T-cell (primary cell): ENCODE data around the gene FZD7. TPM values are rescaled to one million over a fixed set of nuclear protein-coding genes. Genes with fewer than 3 reads are reported as not detected.

Source experiments
- ATAC-seq, 4 experiments: fragments of 200-7000 bp in 3 of 4; fragments of 150-1000 bp in 1 of 4; cut with Tn5 transposase; replicated peaks in 1 of 4; 1 replicate in 3 of 4; 2 replicates in 1 of 4; pipeline ENCODE4 v1.10.0; 2021; ENCODE audit warnings: moderate library complexity in 3 of 4, mild to moderate bottlenecking in 2 of 4, moderate number of reproducible peaks in 1 of 4
- CTCF ChIA-PET, 2 donors: fragments of 300-600 bp; sonication (Branson Sonifier 250); formaldehyde crosslinking; loops; one replicate each; lab custom pipeline; 2022; ENCODE audit warnings: antibody characterized with exemption in 2 of 2; lab: Charles Lee
- POLR2A ChIA-PET, 2 donors: fragments of 300-600 bp; sonication (Branson Sonifier 250); formaldehyde crosslinking; loops; one replicate each; lab custom pipeline; 2022; ENCODE audit warnings: antibody characterized with exemption in 2 of 2; lab: Charles Lee
- DNase-seq, 35 experiments: peaks; one replicate each; pipeline versions ENCODE4 v3.0.0 to v3.0.0-alpha.2; 2013 to 2023
- H3K27ac ChIP-seq: one replicate; pipeline ENCODE4 v1.5.1; 2013; ENCODE audit warnings: low read length
- H3K27me3 ChIP-seq, 2 experiments: replicated peaks in 1 of 2; 1 replicate in 1 of 2; 2 replicates in 1 of 2; pipeline versions ENCODE4 v1.6.1 to v1.7.0; 2013; ENCODE audit warnings: low read length in 1 of 2, mixed read lengths in 1 of 2; ENCODE audit not compliant: control insufficient read depth in 2 of 2, insufficient read depth in 2 of 2; ENCODE audit errors: extremely low read depth in 1 of 2
- H3K36me3 ChIP-seq, 2 donors: 1 replicate in 1 of 2; 2 replicates in 1 of 2; pipeline versions ENCODE4 v1.6.1 to v1.7.0; 2013; ENCODE audit warnings: low read length in 1 of 2; ENCODE audit not compliant: control insufficient read depth in 2 of 2, insufficient read depth in 1 of 2; ENCODE audit errors: extremely low read depth in 1 of 2
- H3K4me1 ChIP-seq, 2 experiments: 1 replicate in 1 of 2; 2 replicates in 1 of 2; pipeline versions ENCODE4 v1.6.1 to v1.7.0; 2013; ENCODE audit warnings: low read length in 2 of 2, mixed read lengths in 1 of 2; ENCODE audit not compliant: insufficient read depth in 2 of 2, control insufficient read depth in 1 of 2; ENCODE audit errors: extremely low read depth in 1 of 2
- H3K4me3 ChIP-seq, 2 donors: 1 replicate in 1 of 2; 2 replicates in 1 of 2; pipeline versions ENCODE4 v1.5.1 to v1.7.0; 2013; ENCODE audit warnings: mild to moderate bottlenecking in 2 of 2, low read length in 1 of 2, moderate library complexity in 1 of 2; ENCODE audit not compliant: control insufficient read depth in 1 of 2; ENCODE audit errors: extremely low read depth in 1 of 2
- H3K9me3 ChIP-seq: 2 replicates; pipeline ENCODE4 v1.7.0; 2013
- H3K27ac Mint-ChIP-seq, 2 donors: one replicate each; pipeline ENCODE4 v1.8.0; 2020 to 2021; ENCODE audit warnings: mild to moderate bottlenecking in 2 of 2, mixed read lengths in 2 of 2
- H3K27me3 Mint-ChIP-seq, 2 donors: one replicate each; pipeline ENCODE4 v1.8.0; 2021 to 2022; ENCODE audit warnings: mixed read lengths in 2 of 2
- H3K36me3 Mint-ChIP-seq: one replicate; pipeline ENCODE4 v1.8.0; 2021; ENCODE audit warnings: mixed read lengths
- H3K4me1 Mint-ChIP-seq, 3 donors: one replicate each; pipeline ENCODE4 v1.8.0; 2020 to 2022; ENCODE audit warnings: mixed read lengths in 3 of 3, mild to moderate bottlenecking in 1 of 3
- H3K4me3 Mint-ChIP-seq, 3 donors: one replicate each; pipeline ENCODE4 v1.8.0; 2020 to 2022; ENCODE audit warnings: mild to moderate bottlenecking in 3 of 3, mixed read lengths in 3 of 3, moderate library complexity in 3 of 3
- H3K9me3 Mint-ChIP-seq, 3 donors: one replicate each; pipeline ENCODE4 v1.8.0; 2020 to 2022; ENCODE audit warnings: mixed read lengths in 3 of 3
- WGBS: methylation state at CpG from one replicate; pipeline ENCODE4 v1.1.5; 2013; ENCODE audit warnings: missing lambda C conversion rate; ENCODE audit not compliant: insufficient coverage; 5-methylcytosine and 5-hydroxymethylcytosine counted together
- total RNA-seq, 35 experiments: library from RNA in 6 of 35; stranded (reverse) in 6 of 35; fragments of 120-200 nt in 1 of 35; gene quantifications; one replicate each; pipeline versions ENCODE4 v1.2.1 to v1.2.4 and lab custom pipeline; 2013 to 2026

The FZD7 gene
- total RNA-seq, 5 donors from 2014 or later (not counting 1 experiment from before 2014, with no cell fraction given), result 0.15 to 0.93 (median 0.56) TPM

DNA sequence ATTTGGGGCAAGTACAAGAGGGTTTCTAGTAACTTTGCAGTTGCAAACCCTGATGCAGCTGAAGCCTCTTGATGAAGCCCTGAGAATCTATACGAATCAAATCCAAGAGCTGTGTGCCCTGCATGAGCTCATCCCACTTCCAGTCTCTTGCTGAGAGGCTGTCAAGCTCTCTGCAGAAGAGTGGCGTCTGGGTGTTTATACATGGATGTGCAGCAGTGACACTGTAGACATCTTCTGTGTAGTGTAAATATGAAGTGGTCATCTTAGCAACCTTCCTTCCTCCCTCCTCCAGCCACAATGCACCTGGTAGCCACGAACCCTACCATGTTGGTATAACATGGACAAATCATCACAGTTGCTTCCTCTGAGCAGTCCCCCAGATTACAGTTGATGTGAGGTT is 21.0 kb downstream of the FZD7 start:
- H3K27me3 Mint-ChIP-seq, result peaks cover 31 to 46% of the 10 kb centered on the region in 2 donors
- CTCF ChIA-PET, result interaction anchor here in 1 of 2 donors (1.3 kb wide), 1 partner anchor 22 kb away, joined by 3 read pairs; no protein-coding TSS in a partner anchor
- no peak for DNase-seq

DNA sequence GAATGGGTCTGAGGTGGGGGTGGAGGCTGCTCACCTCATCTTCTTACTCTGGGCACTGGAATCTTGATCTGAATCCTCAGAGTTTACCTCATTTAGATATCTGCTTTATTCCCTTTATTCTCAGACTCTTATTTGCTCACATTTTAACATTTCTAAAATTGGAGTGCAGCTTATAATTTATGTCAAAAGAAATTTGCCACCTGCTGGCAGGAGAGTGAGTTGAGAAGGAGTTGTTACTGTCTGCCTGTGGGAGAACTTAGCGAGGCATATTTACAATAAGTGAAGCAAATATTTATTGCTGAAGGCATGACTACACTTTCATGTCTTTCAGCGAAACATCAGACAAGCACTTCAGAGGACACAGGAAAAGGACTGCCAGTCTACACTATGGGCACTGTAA is 23.0 kb downstream of the FZD7 start:
- H3K4me3 ChIP-seq, result no peak overlapping the region
- no peaks in the 10 kb centered on the region for H3K4me1 Mint-ChIP-seq
- DNase-seq (peak in 1 of 35 experiments; percentile 19), ATAC-seq (no peak)
- no peaks in the 10 kb centered on the region for H3K36me3 Mint-ChIP-seq
- peaks cover 32 to 46% of the 10 kb centered on the region in 2 donors for H3K27me3 Mint-ChIP-seq
- ChIA-PET CTCF (interaction anchor here in 1 of 2 donors (0.8 kb wide), 1 partner anchor 196 kb away, joined by 4 read pairs; no protein-coding TSS in a partner anchor), POLR2A (no interaction called here)
- no peaks in the 10 kb centered on the region for H3K9me3 ChIP-seq
- H3K27me3 ChIP-seq, result peaks cover 0 to 22% of the 10 kb centered on the region in 2 experiments
- no peaks in the 10 kb centered on the region for H3K4me1 ChIP-seq
- no CpG with 5 or more reads among the region's 2 CpGs for WGBS
- H3K36me3 ChIP-seq, result no peaks in the 10 kb centered on the region
- H3K27ac Mint-ChIP-seq, result no peak overlapping the region
- no peak overlapping the region for H3K27ac ChIP-seq
- no peaks in the 10 kb centered on the region for H3K9me3 Mint-ChIP-seq
- no peak overlapping the region for H3K4me3 Mint-ChIP-seq

More for the DNA sequence above, 21.0 kb downstream of the FZD7 start:
- Histone ChIP-seq H3K4me1 (no peaks in the 10 kb centered on the region), H3K4me3 (no peak overlapping the region), H3K27me3 (peaks cover 0 to 20% of the 10 kb centered on the region in 2 experiments), H3K36me3 (no peaks in the 10 kb centered on the region), H3K27ac (no peak overlapping the region), H3K9me3 (no peaks in the 10 kb centered on the region)
- no peak overlapping the region for H3K4me3 Mint-ChIP-seq
- no peak for ATAC-seq
- H3K27ac Mint-ChIP-seq, result no peak overlapping the region
- H3K4me1 Mint-ChIP-seq, result no peaks in the 10 kb centered on the region
- no peaks in the 10 kb centered on the region for H3K36me3 Mint-ChIP-seq
- no CpG with 5 or more reads among the region's 3 CpGs for WGBS
- no peaks in the 10 kb centered on the region for H3K9me3 Mint-ChIP-seq
- POLR2A ChIA-PET, result interaction anchor here in 1 of 2 donors (0.5 kb wide), 1 partner anchor 664 kb away, joined by 3 read pairs; no protein-coding TSS in a partner anchor

DNA sequence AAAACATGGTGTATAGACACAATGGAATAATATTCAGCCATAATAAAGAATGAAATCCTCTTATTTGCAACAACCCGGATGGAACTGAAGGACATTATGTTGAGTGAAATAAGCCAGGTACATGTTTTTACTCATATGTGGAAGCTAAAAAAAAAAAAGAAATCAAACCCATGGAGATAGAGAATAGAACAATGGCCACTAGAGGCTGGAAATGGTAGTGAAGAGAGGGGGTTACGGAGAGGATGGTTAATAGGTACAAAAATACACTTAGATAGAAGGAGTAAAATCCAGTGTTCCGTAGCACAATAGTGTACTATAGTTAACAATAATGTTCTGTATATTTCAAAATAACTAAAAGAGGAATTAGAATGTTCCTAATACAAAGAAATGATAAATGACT is 26.6 kb downstream of the FZD7 start:
- Histone ChIP-seq H3K4me3 (no peak overlapping the region), H3K27me3 (peaks cover 0 to 13% of the 10 kb centered on the region in 2 experiments), H3K4me1 (no peaks in the 10 kb centered on the region), H3K27ac (no peak overlapping the region), H3K36me3 (no peaks in the 10 kb centered on the region), H3K9me3 (no peaks in the 10 kb centered on the region)
- DNase-seq, result no peak
- no peaks in the 10 kb centered on the region for H3K36me3 Mint-ChIP-seq
- H3K4me1 Mint-ChIP-seq, result no peaks in the 10 kb centered on the region
- H3K9me3 Mint-ChIP-seq, result no peaks in the 10 kb centered on the region
- POLR2A ChIA-PET, result no interaction called here
- peaks cover 18 to 38% of the 10 kb centered on the region in 2 donors for H3K27me3 Mint-ChIP-seq
- H3K4me3 Mint-ChIP-seq, result no peak overlapping the region
- WGBS, result no CpG with 5 or more reads among the region's 3 CpGs
- CTCF ChIA-PET, result interaction anchor here in 1 of 2 donors (0.6 kb wide), 1 partner anchor 1535 kb away, joined by 4 read pairs; no protein-coding TSS in a partner anchor
- no peak for ATAC-seq
- no peak overlapping the region for H3K27ac Mint-ChIP-seq

DNA sequence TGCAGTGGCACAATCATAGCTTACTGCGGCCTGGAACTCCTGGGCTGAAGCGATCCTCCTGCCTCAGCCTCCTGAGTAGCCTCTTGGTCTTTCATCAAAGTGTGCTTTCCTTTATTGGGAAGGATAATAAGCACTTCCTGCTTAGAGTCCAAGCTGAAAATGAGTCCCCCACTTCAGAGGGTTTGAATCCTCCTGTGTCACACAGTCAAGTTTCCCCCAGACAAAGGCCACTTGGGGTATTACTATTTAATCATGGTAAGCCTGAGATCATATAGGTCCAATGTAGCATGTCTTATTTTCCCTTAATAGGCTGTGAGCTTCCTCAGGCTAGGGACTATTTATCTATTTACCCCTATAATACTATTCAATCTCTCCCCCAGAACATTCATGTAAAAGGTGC is 28.0 kb downstream of the FZD7 start:
- Histone ChIP-seq H3K4me1 (no peaks in the 10 kb centered on the region), H3K4me3 (no peak overlapping the region), H3K27me3 (peaks cover 0 to 11% of the 10 kb centered on the region in 2 experiments), H3K36me3 (no peaks in the 10 kb centered on the region), H3K27ac (no peak overlapping the region), H3K9me3 (no peaks in the 10 kb centered on the region)
- no peaks in the 10 kb centered on the region for H3K36me3 Mint-ChIP-seq
- DNase-seq, result no peak
- POLR2A ChIA-PET, result interaction anchor here in 1 of 2 donors (0.6 kb wide), 1 partner anchor 1461 kb away, joined by 16 read pairs; no protein-coding TSS in a partner anchor
- H3K4me3 Mint-ChIP-seq, result no peak overlapping the region
- H3K27me3 Mint-ChIP-seq, result peaks cover 10 to 32% of the 10 kb centered on the region in 2 donors
- H3K27ac Mint-ChIP-seq, result no peak overlapping the region
- 100% methylated on average over 1 of the region's 2 CpGs for whole genome bisulfite sequencing
- CTCF ChIA-PET, result interaction anchor here in 1 of 2 donors (0.5 to 0.6 kb wide), 2 partner anchors 466 to 994 kb away, joined by 3 read pairs; no protein-coding TSS in a partner anchor
- H3K9me3 Mint-ChIP-seq, result no peaks in the 10 kb centered on the region
- H3K4me1 Mint-ChIP-seq, result no peaks in the 10 kb centered on the region
- no peak for ATAC-seq

DNA sequence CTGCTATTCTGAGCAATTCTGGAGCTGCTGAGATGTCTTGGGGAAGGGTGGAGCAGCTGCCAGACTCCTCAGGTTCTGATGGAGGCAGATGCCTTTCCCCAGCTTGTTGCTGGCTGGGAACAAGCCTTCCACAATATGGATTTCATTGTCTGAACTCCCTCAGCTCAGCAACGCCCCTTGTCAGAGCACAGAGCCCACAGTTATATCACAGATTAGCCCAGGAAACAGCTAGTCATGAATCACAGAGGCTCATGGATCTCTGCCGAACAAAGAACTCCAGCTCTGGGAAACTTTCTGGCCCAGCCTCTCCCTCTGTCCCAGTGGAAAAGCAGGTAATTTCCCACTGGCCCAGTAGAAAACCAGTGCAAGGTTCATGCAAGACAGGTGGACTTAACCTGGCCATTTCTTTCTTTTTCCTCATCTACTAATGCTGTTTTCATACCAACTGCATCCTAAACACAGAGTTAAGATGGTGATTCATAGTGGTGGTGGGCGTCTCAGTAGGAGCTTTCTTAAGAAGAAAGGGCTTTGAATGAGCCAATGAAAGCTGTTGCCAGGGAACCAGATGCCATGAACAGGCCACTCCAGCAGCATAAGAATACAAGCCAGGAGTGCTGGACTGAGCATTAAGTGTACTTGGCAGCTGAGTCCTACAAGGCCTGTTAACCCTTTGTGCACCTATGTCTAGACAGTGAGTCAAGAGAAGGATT is 30.7 kb downstream of the FZD7 start:
- Mint-ChIP-seq H3K27me3 (peaks cover 8 to 18% of the 10 kb centered on the region in 2 donors), H3K9me3 (no peaks in the 10 kb centered on the region), H3K36me3 (no peaks in the 10 kb centered on the region), H3K4me1 (no peaks in the 10 kb centered on the region), H3K27ac (no peak overlapping the region), H3K4me3 (no peak overlapping the region)
- no peak for ATAC-seq
- WGBS, result 54% methylated on average over 3 of the region's 3 CpGs
- CTCF ChIA-PET, result no interaction called here
- Histone ChIP-seq H3K36me3 (no peaks in the 10 kb centered on the region), H3K27ac (no peak overlapping the region), H3K9me3 (no peaks in the 10 kb centered on the region), H3K4me1 (no peaks in the 10 kb centered on the region), H3K4me3 (no peak overlapping the region), H3K27me3 (peaks cover 0 to 8% of the 10 kb centered on the region in 2 experiments)
- POLR2A ChIA-PET, result no interaction called here
- no peak for DNase-seq

DNA sequence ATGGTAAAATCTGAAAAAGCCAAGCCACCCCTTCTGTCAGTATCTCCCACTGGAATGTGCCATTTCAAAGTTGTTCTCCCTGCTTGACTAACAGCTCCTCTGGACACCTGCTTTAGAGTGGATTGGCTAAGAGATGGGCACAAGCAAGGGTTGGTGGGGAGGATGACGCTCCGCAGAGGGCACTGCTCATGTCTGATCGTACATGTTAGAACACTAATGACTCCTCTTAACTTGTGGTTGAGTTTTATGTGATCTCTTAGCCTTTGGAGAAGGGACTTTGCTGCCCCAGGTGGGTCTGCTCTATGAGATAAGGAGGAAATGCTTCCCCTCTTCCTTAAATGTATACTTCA is 31.2 kb downstream of the FZD7 start:
- H3K4me1 Mint-ChIP-seq, result no peaks in the 10 kb centered on the region
- H3K27ac ChIP-seq, result no peak overlapping the region
- H3K4me1 ChIP-seq, result no peaks in the 10 kb centered on the region
- DNase-seq (no peak), ATAC-seq (no peak)
- H3K36me3 Mint-ChIP-seq, result no peaks in the 10 kb centered on the region
- no peaks in the 10 kb centered on the region for H3K36me3 ChIP-seq
- H3K9me3 Mint-ChIP-seq, result no peaks in the 10 kb centered on the region
- H3K27me3 Mint-ChIP-seq, result peaks cover 3 to 18% of the 10 kb centered on the region in 2 donors
- no peaks in the 10 kb centered on the region for H3K9me3 ChIP-seq
- ChIA-PET CTCF (no interaction called here), POLR2A (no interaction called here)
- peaks cover 0 to 8% of the 10 kb centered on the region in 2 experiments for H3K27me3 ChIP-seq
- no CpG with 5 or more reads among the region's 3 CpGs for whole genome bisulfite sequencing
- no peak overlapping the region for H3K27ac Mint-ChIP-seq
- H3K4me3 Mint-ChIP-seq, result no peak overlapping the region
- no peak overlapping the region for H3K4me3 ChIP-seq
